Right lobe of liver (tissue), 6 donors: Measurements from ENCODE around the gene ZDHHC12. TPM values are rescaled to one million over a fixed set of nuclear protein-coding genes. Genes with fewer than 3 reads are reported as not detected.

Experiments used
- ATAC-seq, 4 donors: fragments of 200-7000 bp; cut with Tn5 transposase; one replicate each; pipeline ENCODE4 v1.9.1; 2020; ENCODE audit warnings: mild to moderate bottlenecking in 4 of 4, moderate library complexity in 4 of 4
- DNase-seq, 3 donors: peaks; one replicate each; pipeline ENCODE4 v3.0.0-alpha.2; 2020
- H3K27ac ChIP-seq, 3 donors: fragments of 200-600 bp; one replicate each; pipeline ENCODE4 v1.8.0; 2022
- H3K27me3 ChIP-seq, 2 donors: fragments of 200-600 bp; one replicate each; pipeline ENCODE4 v1.8.0; 2022
- H3K36me3 ChIP-seq, 4 donors: fragments of 200-600 bp; sonication (generic) in 1 of 4; one replicate each; pipeline versions ENCODE4 v1.5.1 to v1.8.0; 2017 to 2022; ENCODE audit warnings: control low read depth in 1 of 4
- H3K4me1 ChIP-seq, 4 donors: fragments of 200-600 bp; sonication (generic) in 1 of 4; one replicate each; pipeline versions ENCODE4 v1.5.1 to v1.8.0; 2017 to 2022; ENCODE audit warnings: control low read depth in 1 of 4
- H3K4me3 ChIP-seq, 3 donors: fragments of 200-600 bp; one replicate each; pipeline ENCODE4 v1.8.0; 2022
- H3K9me3 ChIP-seq, 4 donors: fragments of 200-600 bp; sonication (generic) in 1 of 4; one replicate each; pipeline versions ENCODE4 v1.5.1 to v1.8.0; 2017 to 2022; ENCODE audit warnings: control low read depth in 1 of 4
- CTCF ChIP-seq, 4 donors: fragments of 200-600 bp in 3 of 4; fragments of 450-650 bp in 1 of 4; IDR thresholded peaks; one replicate each; pipeline versions ENCODE4 v1.5.1 to v1.8.0; 2016 to 2022; ENCODE audit warnings: antibody characterized with exemption in 4 of 4, mild to moderate bottlenecking in 2 of 4
- POLR2A ChIP-seq: fragments of 450-650 bp; IDR thresholded peaks from one replicate; pipeline ENCODE4 v1.6.1; 2017; ENCODE audit warnings: antibody characterized with exemption, mild to moderate bottlenecking
- WGBS: methylation state at CpG from one replicate; pipeline ENCODE4 v1.1.6; 2018; ENCODE audit warnings: low coverage, low lambda C conversion rate; ENCODE audit not compliant: insufficient coverage; ENCODE audit errors: missing lambda C conversion rate; 5-methylcytosine and 5-hydroxymethylcytosine counted together
- intact Hi-C, 2 donors: fragments of 100-400 bp; cut with DNase I; formaldehyde crosslinking; loops; one replicate each; pipeline versions ENCODE4 v1.11.2 to v1.14.1; 2022
- total RNA-seq, 6 experiments: library from RNA; depleted of rRNA in 2 of 6; stranded (reverse); fragments of >200 nt in 2 of 6; fragmentation: NEBNext Ultra II Directional in 3 of 6; extraction: Animal tissue kit (Norgen Biotek cat#: 25700) in 3 of 6; gene quantifications; one replicate each; pipeline versions ENCODE4 v1.1.0 to v1.2.4, GENCODE V29; 2016 to 2023
- donor health status: DM: no; HTN: yes; CAD: no.
- donor health status: DM: no; HTN: no; CAD: no.
- donor health status: DM: no; HTN: no; CAD: no.
- donor health status: DM: no; HTN: yes; CAD: no.
- donor health status: DM: no; HTN: yes; CAD: no.

The ZDHHC12 gene
- total RNA-seq, 6 experiments from 2014 or later = 14.1 to 46.1 (median 22.7) TPM

- Histone ChIP-seq H3K27me3 (no peaks in the 10 kb centered on the region), H3K4me1 (peaks cover 0 to 31% (median 11%) of the 10 kb centered on the region in 4 donors), H3K36me3 (peaks cover 0 to 24% (median 15%) of the 10 kb centered on the region in 4 donors), H3K27ac (peak within 1 kb of the TSS; percentile 96 to 98 (median 96)), H3K4me3 (peak within 1 kb of the TSS; percentile 62 to 76 (median 64)), H3K9me3 (no peaks in the 10 kb centered on the region)
- TF ChIP-seq POLR2A (peak; percentile 98), CTCF (IDR thresholded peaks at IDR 0.05) (no peak)
- 0% methylated on average over 14 of the region's 93 CpGs for WGBS
- intact Hi-C loops = no loop called here
- peak; percentile 77 to 93 (median 88) for ATAC-seq
- DNase-seq = peak; percentile 96 to 97 (median 97)
These were observed 35.2 kb downstream of the ZDHHC12 start, which contains the start of gene SET for GRCh38 chr9:128688501-128689292. SET (plus strand) TSS chr9:128689222; CDS start chr9:128689583, 361 bp downstream.

GRCh38 chr9:128687453-128687852 is 36.5 kb downstream of the ZDHHC12 start:
- no peaks in the 10 kb centered on the region for H3K9me3 ChIP-seq
- 80% methylated on average over 1 of the region's 4 CpGs for WGBS

GRCh38 chr9:128685636-128686489 is 38.1 kb downstream of the ZDHHC12 start:
- TF ChIP-seq CTCF (IDR thresholded peaks at IDR 0.05) (no peak), POLR2A (no peak)
- peak in 2 of 3 donors; percentile 48 to 54 for DNase-seq
- WGBS = 31% methylated on average over 12 of the region's 17 CpGs
- Histone ChIP-seq H3K4me1 (peaks cover 0 to 27% (median 8%) of the 10 kb centered on the region in 4 donors), H3K4me3 (peak overlapping the region in 2 of 3 donors; percentile 14 to 27), H3K9me3 (no peaks in the 10 kb centered on the region), H3K36me3 (no peaks in the 10 kb centered on the region), H3K27ac (peak overlapping the region; percentile 85 to 89 (median 88)), H3K27me3 (no peaks in the 10 kb centered on the region)
- peak in 3 of 4 donors; percentile 6 to 38 (median 9) for ATAC-seq
- intact Hi-C loops = no loop called here

More at GRCh38 chr9:128687453-128687852, 36.5 kb downstream of the ZDHHC12 start:
- Histone ChIP-seq H3K36me3 (peaks cover 0 to 12% (median 3%) of the 10 kb centered on the region in 4 donors), H3K27me3 (no peaks in the 10 kb centered on the region), H3K27ac (peak overlapping the region in 1 of 3 donors; percentile 98), H3K4me3 (no peak overlapping the region), H3K4me1 (peaks cover 0 to 31% (median 11%) of the 10 kb centered on the region in 4 donors)
- ATAC-seq = no peak
- no peak for DNase-seq
- intact Hi-C loops = no loop called here
- TF ChIP-seq CTCF (IDR thresholded peaks at IDR 0.05) (no peak), POLR2A (no peak)

- DNase-seq = peak; percentile 88 to 92 (median 89)
- TF ChIP-seq CTCF (IDR thresholded peaks at IDR 0.05) (no peak), POLR2A (peak; percentile 88)
- WGBS = 3% methylated on average over 13 of the region's 15 CpGs
- peak overlapping the region; percentile 85 to 89 (median 88) for H3K27ac ChIP-seq
- H3K27me3 ChIP-seq = no peaks in the 10 kb centered on the region
- no peaks in the 10 kb centered on the region for H3K9me3 ChIP-seq
- intact Hi-C loops = no loop called here
- peak; percentile 60 to 73 (median 69) for ATAC-seq
- H3K36me3 ChIP-seq = no peaks in the 10 kb centered on the region
- H3K4me3 ChIP-seq = peak overlapping the region; percentile 62 to 74 (median 70)
- H3K4me1 ChIP-seq = peaks cover 0 to 25% (median 7%) of the 10 kb centered on the region in 4 donors
These were observed 39.4 kb downstream of the ZDHHC12 start for GRCh38 chr9:128684325-128685199.
